Endothelial cell of umbilical vein (primary cell): Measurements from ENCODE around the gene AGRP. TPM values are rescaled to one million over a fixed set of nuclear protein-coding genes. Genes with fewer than 3 reads are reported as not detected.

Experiments
- BruUV-seq: library from RNA; stranded (reverse); fragments of 400-500 nt; replicated peaks from 2 replicates; lab custom pipeline; 2021; lab: Mats Ljungman, UMichigan
- CTCF ChIA-PET: fragments of 300-600, 350-600 bp; sonication (Branson Sonifier 250); formaldehyde crosslinking; loops from one replicate; lab custom pipeline; 2021; ENCODE audit warnings: antibody characterized with exemption, inconsistent platforms; lab: Charles Lee
- POLR2A ChIA-PET: fragments of 300-600, 350-600 bp; sonication (Branson Sonifier 250); formaldehyde crosslinking; loops from one replicate; lab custom pipeline; 2021; ENCODE audit warnings: antibody characterized with exemption, inconsistent platforms; lab: Charles Lee
- DNase-seq: peaks from one replicate; pipeline ENCODE4 v3.0.0-alpha.2; 2011; ENCODE audit warnings: low read depth, low spot score
- FAIRE-seq: peaks from 2 replicates; lab custom pipeline; 2011; peaks lifted over from hg19 to GRCh38; lab: Jason Lieb, UNC
- H2AFZ ChIP-seq: 2 replicates; pipeline ENCODE4 v1.6.0; 2012; ENCODE audit warnings: low read depth, low read length, control low read depth, inconsistent platforms
- H3K27ac ChIP-seq: 2 replicates; pipeline ENCODE4 v1.5.1; 2011; ENCODE audit warnings: low read depth, mild to moderate bottlenecking, control low read depth, low read length, moderate library complexity; ENCODE audit not compliant: insufficient read depth
- H3K27me3 ChIP-seq, 2 experiments: 2 replicates each; pipeline versions ENCODE4 v1.6.0 to v1.6.1; 2011; ENCODE audit warnings: low read length in 2 of 2, mixed read lengths in 1 of 2; ENCODE audit not compliant: control insufficient read depth in 2 of 2, insufficient read depth in 2 of 2
- H3K36me3 ChIP-seq, 2 experiments: 2 replicates in 1 of 2; 3 replicates in 1 of 2; pipeline ENCODE4 v1.5.1; 2011; ENCODE audit warnings: low read length in 2 of 2, mild to moderate bottlenecking in 1 of 2, moderate library complexity in 1 of 2; ENCODE audit not compliant: control insufficient read depth in 2 of 2, insufficient read depth in 2 of 2; ENCODE audit errors: extremely low read depth in 1 of 2
- H3K4me1 ChIP-seq: 3 replicates; pipeline ENCODE4 v1.5.1; 2011; ENCODE audit warnings: mild to moderate bottlenecking, low read length; ENCODE audit not compliant: control insufficient read depth, insufficient read depth; ENCODE audit errors: extremely low read depth
- H3K4me2 ChIP-seq: 2 replicates; pipeline ENCODE4 v1.6.1; 2011; ENCODE audit warnings: low read length, control low read depth, mixed read lengths; ENCODE audit not compliant: insufficient read depth
- H3K4me3 ChIP-seq, 3 experiments: fragments of 200-600 bp in 1 of 3; sonication (generic), shearing (Covaris generic) in 1 of 3; replicated peaks in 1 of 3; 2 replicates each; pipeline ENCODE4 v1.5.1; 2011 to 2016; ENCODE audit warnings: control low read depth in 3 of 3, low read length in 3 of 3, mild to moderate bottlenecking in 2 of 3, inconsistent platforms in 1 of 3, low read depth in 1 of 3, moderate library complexity in 1 of 3; ENCODE audit not compliant: insufficient read depth in 1 of 3
- H3K79me2 ChIP-seq: 2 replicates; pipeline ENCODE4 v1.6.0; 2012; ENCODE audit warnings: low read length, inconsistent platforms; ENCODE audit not compliant: control insufficient read depth, insufficient read depth
- H3K9ac ChIP-seq: replicated peaks from 2 replicates; pipeline ENCODE3; 2011; ENCODE audit warnings: low read length, control low read depth; ENCODE audit not compliant: insufficient read depth; ENCODE audit errors: extremely low read depth
- H3K9me1 ChIP-seq: replicated peaks from 3 replicates; pipeline ENCODE4 v1.6.0; 2011; ENCODE audit warnings: mild to moderate bottlenecking, low read length; ENCODE audit not compliant: control insufficient read depth, insufficient read depth; ENCODE audit errors: extremely low read depth
- H3K9me3 ChIP-seq: replicated peaks from 2 replicates; pipeline ENCODE4 v1.5.1; 2012; ENCODE audit warnings: low read length, inconsistent platforms; ENCODE audit not compliant: control insufficient read depth, insufficient read depth
- H4K20me1 ChIP-seq: replicated peaks from 2 replicates; pipeline ENCODE3; 2011; ENCODE audit warnings: mild to moderate bottlenecking, low read length; ENCODE audit not compliant: control insufficient read depth, insufficient read depth; ENCODE audit errors: extremely low read depth
- CTCF ChIP-seq, 2 donors: IDR thresholded peaks; 1 replicate in 1 of 2; 2 replicates in 1 of 2; pipeline ENCODE4 v1.5.1; 2011; ENCODE audit warnings: low read length in 2 of 2, mild to moderate bottlenecking in 2 of 2, moderate library complexity in 2 of 2, control low read depth in 1 of 2, inconsistent platforms in 1 of 2, low read depth in 1 of 2; ENCODE audit not compliant: insufficient read depth in 1 of 2; ENCODE audit errors: extremely low read depth in 1 of 2
- EZH2 ChIP-seq: IDR thresholded peaks from 2 replicates; pipeline ENCODE4 v1.6.1; 2012; ENCODE audit warnings: borderline replicate concordance, low read depth, mild to moderate bottlenecking, moderate library complexity, low read length, inconsistent platforms; ENCODE audit not compliant: severe bottlenecking
- FOS ChIP-seq: IDR thresholded peaks from 2 replicates; pipeline ENCODE4 v1.6.1; 2011; ENCODE audit warnings: mild to moderate bottlenecking, low read length, moderate library complexity, borderline replicate concordance; ENCODE audit not compliant: insufficient read depth
- GATA2 ChIP-seq: IDR thresholded peaks from 2 replicates; pipeline ENCODE4 v1.7.0; 2011; ENCODE audit warnings: low read depth, mild to moderate bottlenecking, moderate library complexity, mixed read lengths, low read length; ENCODE audit not compliant: insufficient read length, insufficient read depth
- JUN ChIP-seq: IDR thresholded peaks from 2 replicates; pipeline ENCODE4 v1.6.1; 2011; ENCODE audit warnings: borderline replicate concordance, low read depth; ENCODE audit not compliant: insufficient read length, insufficient read depth
- MAX ChIP-seq: IDR thresholded peaks from 2 replicates; pipeline ENCODE4 v1.6.1; 2011; ENCODE audit not compliant: insufficient read depth, insufficient read length
- MYC ChIP-seq: IDR thresholded peaks from one replicate; pipeline ENCODE4 v1.6.1; 2011; ENCODE audit warnings: mild to moderate bottlenecking, low read depth, low read length
- POLR2A ChIP-seq: IDR thresholded peaks from 2 replicates; pipeline ENCODE4 v1.6.1; 2012; ENCODE audit warnings: low read depth, mild to moderate bottlenecking, control low read depth, low read length
- POLR2AphosphoS5 ChIP-seq: IDR thresholded peaks from 2 replicates; pipeline ENCODE4 v1.6.1; 2012; ENCODE audit warnings: low read depth, mild to moderate bottlenecking, control low read depth, low read length, moderate library complexity; ENCODE audit not compliant: insufficient read depth
- dilution Hi-C: fragments of 300-500 bp; cut with MboI; formaldehyde crosslinking; loops from one replicate; pipeline ENCODE4 v1.15.0; 2019; ENCODE audit warnings: low sequenced_read_pairs; ENCODE audit not compliant: extremely low pct_ligation_motif_present
- intact Hi-C: fragments of 100-400 bp; cut with micrococcal nuclease; formaldehyde crosslinking; loops from one replicate; pipeline ENCODE4 v1.10.0; 2022
- polyA plus RNA-seq, 4 experiments: library from polyadenylated mRNA; depleted of rRNA in 3 of 4; stranded (reverse) in 3 of 4; unstranded in 1 of 4; fragments of >200 nt; gene quantifications; 2 replicates each; pipeline versions ENCODE4 v1.2.1 to v1.2.3, GENCODE V29; 2011 to 2012; ENCODE audit warnings: missing spikeins in 1 of 4
- total RNA-seq: library from RNA; stranded (reverse); gene quantifications from 2 replicates; pipeline ENCODE4 v1.2.3, GENCODE V29; 2021

The AGRP gene
- total and polyA plus RNA-seq, 2 donors (not counting 3 experiments of a cell fraction or from before 2014, with no cell fraction given), result not detected

GRCh38 chr16:67519242-67519641, 35.9 kb upstream of the AGRP start:
- POLR2A ChIA-PET, result no interaction called here
- dilution Hi-C loops (no loop called here), intact Hi-C loops (no loop called here)
- H3K4me1 ChIP-seq, result peaks cover 16% of the 10 kb centered on the region
- H3K9me1 ChIP-seq, result no peaks in the 10 kb centered on the region
- CTCF ChIA-PET, result interaction anchor here (2.9 to 7.3 kb wide), 3 partner anchors 14 to 149 kb away, joined by 40 to 246 read pairs (median 163); partner anchors contain the start of genes C16orf86 and ENKD1
- no peak for TF ChIP-seq MAX
- TF ChIP-seq POLR2A, result no peak
- TF ChIP-seq JUN, result no peak
- TF ChIP-seq MYC, result no peak
- TF ChIP-seq GATA2, result no peak
- no peak for TF ChIP-seq EZH2
- no peak for TF ChIP-seq POLR2AphosphoS5
- no peak for TF ChIP-seq CTCF (IDR thresholded peaks at IDR 0.05; ENCODE audit: extremely low read depth in 1 of 2, insufficient read depth in 1 of 2, low read depth in 1 of 2, low read length in 2 of 2)
- no peak for TF ChIP-seq FOS
- no peak overlapping the region for H3K27ac ChIP-seq
- H3K27me3 ChIP-seq, result no peaks in the 10 kb centered on the region
- H3K79me2 ChIP-seq, result no peaks in the 10 kb centered on the region
- no peak overlapping the region for H3K4me2 ChIP-seq
- FAIRE-seq (no peak), DNase-seq (no peak)
- H3K4me3 ChIP-seq, result no peak overlapping the region
- H2AFZ ChIP-seq, result no peak overlapping the region
- no peaks in the 10 kb centered on the region for H3K9me3 ChIP-seq
- H3K36me3 ChIP-seq, result no peaks in the 10 kb centered on the region
- H3K9ac ChIP-seq, result no peak overlapping the region
- no TSS peak for BruUV-seq
- H4K20me1 ChIP-seq, result no peaks in the 10 kb centered on the region
